GM15510 (cell line): Measurements from ENCODE around the gene SLC24A3.

Source experiments
- POLR2A ChIP-seq: IDR thresholded peaks from 3 replicates; pipeline ENCODE4 v1.6.1; 2011; ENCODE audit warnings: borderline replicate concordance; ENCODE audit not compliant: insufficient read length; ENCODE audit errors: extremely low read depth

Gene SLC24A3

GRCh38 chr20:19555726-19556125 is 343.3 kb downstream of the SLC24A3 start:
- no peak for TF ChIP-seq POLR2A

- TF ChIP-seq POLR2A, result no peak
Observed at GRCh38 chr20:19557291-19557690, 344.8 kb downstream of the SLC24A3 start.

GRCh38 chr20:19560881-19561480 is 348.5 kb downstream of the SLC24A3 start:
- no peak for TF ChIP-seq POLR2A

- TF ChIP-seq POLR2A, result no peak
Observed at GRCh38 chr20:19562426-19562825, 350.0 kb downstream of the SLC24A3 start.

GRCh38 chr20:19564261-19564660 is 351.8 kb downstream of the SLC24A3 start:
- no peak for TF ChIP-seq POLR2A

- TF ChIP-seq POLR2A, result no peak
Observed at GRCh38 chr20:19565736-19566135, 353.3 kb downstream of the SLC24A3 start.

- TF ChIP-seq POLR2A, result no peak
Observed at GRCh38 chr20:19566226-19566945, 353.9 kb downstream of the SLC24A3 start.

- TF ChIP-seq POLR2A, result no peak
Observed at GRCh38 chr20:19568128-19568527, 355.7 kb downstream of the SLC24A3 start.

- TF ChIP-seq POLR2A, result no peak
Observed at GRCh38 chr20:19571996-19572395, 359.6 kb downstream of the SLC24A3 start.

- no peak for TF ChIP-seq POLR2A
Observed at GRCh38 chr20:19577692-19578091, 365.2 kb downstream of the SLC24A3 start.

- no peak for TF ChIP-seq POLR2A
Observed at GRCh38 chr20:19582782-19583181, 370.3 kb downstream of the SLC24A3 start.

- no peak for TF ChIP-seq POLR2A
Observed at GRCh38 chr20:19583532-19584175, 371.2 kb downstream of the SLC24A3 start.

- no peak for TF ChIP-seq POLR2A
Observed at GRCh38 chr20:19588241-19588640, 375.8 kb downstream of the SLC24A3 start.

- no peak for TF ChIP-seq POLR2A
Observed at GRCh38 chr20:19588732-19589131, 376.3 kb downstream of the SLC24A3 start.

- no peak for TF ChIP-seq POLR2A
Observed at GRCh38 chr20:19589787-19590362, 377.4 kb downstream of the SLC24A3 start.
